Measurements from ENCODE around the gene ADAM12. TPM values are rescaled to one million over a fixed set of nuclear protein-coding genes. Genes with fewer than 3 reads are reported as not detected.
"Not testable (repeated sequence)": the region's sequence is repeated elsewhere in the genome, so short reads cannot be mapped to it uniquely, and the experiment has no call there.

ADAM12 gene
- total RNA-seq, 1 donor from 2014 or later: 14.4 TPM

GRCh38 chr10:125997586-125997985, 390.7 kb downstream of the ADAM12 start:
- no peak for DNase-seq (ENCODE audit: low read depth)

DNA sequence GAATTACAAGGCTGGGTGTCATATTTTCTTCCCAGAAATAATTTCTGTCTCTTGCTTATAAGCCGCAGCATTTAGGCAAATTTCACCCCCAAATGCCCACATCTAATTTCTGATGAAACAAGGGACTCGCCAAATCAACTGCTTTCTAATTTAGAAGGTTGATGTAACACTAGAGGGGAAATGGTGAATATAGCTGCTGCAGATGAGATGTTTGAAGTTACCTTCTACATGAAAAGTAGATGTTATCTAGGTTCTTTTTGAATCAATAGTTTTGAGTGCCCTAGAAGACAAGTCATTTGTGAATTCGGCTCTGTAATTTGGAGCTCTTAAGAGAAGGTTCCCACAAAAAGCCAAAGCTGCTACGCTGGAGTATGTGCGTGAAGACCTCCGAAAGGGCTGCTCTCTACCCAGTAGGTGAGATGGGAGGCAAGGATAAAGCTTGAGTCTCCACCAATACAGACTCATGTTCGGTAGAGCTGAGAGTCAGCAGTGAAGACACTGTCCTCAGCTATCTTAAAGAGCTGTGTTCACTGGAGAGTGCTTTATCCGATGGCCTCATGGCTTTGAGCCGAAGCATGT, 392.5 kb downstream of the ADAM12 start:
- DNase-seq (ENCODE audit: low read depth): no peak

GRCh38 chr10:125994601-125995000, 393.7 kb downstream of the ADAM12 start:
- no peak for DNase-seq (ENCODE audit: low read depth)

DNA sequence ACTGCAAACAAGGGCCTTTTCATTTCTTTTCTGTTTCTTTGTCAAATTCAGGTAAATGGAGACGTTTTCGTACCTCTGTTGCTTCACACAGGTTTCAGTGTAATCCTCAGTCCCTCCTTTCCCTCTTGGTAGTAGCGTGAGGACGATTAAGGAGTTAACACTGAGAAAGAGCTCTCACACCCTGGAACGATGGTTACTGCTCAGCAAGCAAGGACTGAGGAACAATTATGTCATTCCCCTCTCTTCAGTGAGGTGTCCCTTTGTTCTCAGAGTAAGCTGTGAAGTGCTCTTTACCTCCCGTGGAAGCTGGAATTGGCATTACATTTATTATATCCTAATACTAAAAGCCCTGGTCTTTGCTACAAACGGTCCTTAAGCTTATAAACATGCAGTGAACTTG, 396.0 kb downstream of the ADAM12 start:
- no peak for DNase-seq (ENCODE audit: low read depth)

DNA sequence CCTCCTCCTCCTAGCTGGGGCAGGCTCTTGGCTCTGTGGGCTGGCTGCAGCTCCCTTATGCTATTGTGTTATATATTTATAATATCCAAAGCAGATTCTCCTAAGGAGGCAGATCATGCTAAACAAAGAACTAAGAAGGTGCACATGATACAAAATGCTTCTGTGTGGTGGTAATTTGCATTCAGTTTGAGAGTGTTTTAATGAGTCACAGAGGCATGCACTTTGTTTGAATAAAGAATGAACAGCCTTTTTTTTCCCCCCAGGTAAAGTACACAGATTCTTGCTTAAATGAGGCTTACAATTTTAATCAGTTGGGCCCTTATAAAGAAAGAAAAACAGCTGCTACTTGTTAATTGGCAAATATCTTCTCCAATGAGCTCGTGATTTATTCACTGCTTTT, 396.9 kb downstream of the ADAM12 start:
- no peak for DNase-seq (ENCODE audit: low read depth)

- DNase-seq (ENCODE audit: low read depth): no peak
These were observed 397.3 kb downstream of the ADAM12 start for GRCh38 chr10:125990974-125991373.

DNA sequence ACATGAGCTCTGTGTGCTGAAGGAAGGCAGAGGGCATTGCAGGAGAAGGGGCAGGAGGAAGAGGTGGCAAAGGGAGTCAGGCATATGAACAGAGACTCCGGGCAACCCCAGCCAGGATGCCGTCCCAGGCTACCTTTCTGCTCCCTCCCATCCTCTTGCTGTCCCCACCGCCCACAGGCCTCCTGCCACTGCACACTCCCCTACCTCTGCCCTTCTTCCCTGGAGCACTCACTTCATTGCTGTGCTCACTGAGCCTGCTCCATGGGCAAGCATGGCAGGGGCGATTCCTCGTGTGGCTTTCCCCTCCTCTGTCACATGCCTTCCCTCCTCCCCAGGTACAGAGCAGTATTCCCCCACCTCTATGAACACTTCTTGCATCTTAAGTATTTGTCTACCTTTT, 398.5 kb downstream of the ADAM12 start:
- no peak for DNase-seq (ENCODE audit: low read depth)

- peak; percentile 33 for DNase-seq (ENCODE audit: low read depth)
These were observed 402.6 kb downstream of the ADAM12 start for GRCh38 chr10:125985557-125986240.

DNA sequence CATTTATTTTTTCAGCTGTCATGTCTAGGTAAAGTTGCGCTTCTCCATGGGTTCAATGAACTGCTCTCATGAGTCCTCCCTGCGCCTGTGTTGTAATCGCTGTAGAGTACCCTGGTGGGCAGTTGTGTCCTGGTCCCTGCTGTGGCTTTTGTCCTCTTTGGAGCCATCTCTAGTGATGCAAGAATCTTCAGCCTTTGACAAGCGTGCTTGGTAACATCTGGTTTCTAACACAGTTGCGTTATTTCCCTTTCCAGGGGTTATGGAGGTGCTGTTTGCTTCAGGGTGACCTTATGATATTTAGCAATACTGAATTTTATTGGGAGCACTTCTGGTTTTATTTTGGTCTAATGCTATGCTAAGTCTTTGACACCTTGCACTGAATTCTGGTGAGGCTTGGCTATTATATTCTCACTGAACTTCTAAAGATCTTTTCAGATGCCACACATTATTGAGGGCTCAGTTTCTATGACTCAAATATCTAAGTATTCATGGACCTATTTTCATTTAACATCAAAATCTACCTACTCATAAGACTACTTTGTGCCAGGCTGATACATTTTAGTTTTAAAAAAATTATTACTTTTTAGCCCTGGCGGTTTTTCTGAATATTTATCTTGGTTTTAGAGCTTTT, 403.3 kb downstream of the ADAM12 start:
- DNase-seq (ENCODE audit: low read depth): no peak

DNA sequence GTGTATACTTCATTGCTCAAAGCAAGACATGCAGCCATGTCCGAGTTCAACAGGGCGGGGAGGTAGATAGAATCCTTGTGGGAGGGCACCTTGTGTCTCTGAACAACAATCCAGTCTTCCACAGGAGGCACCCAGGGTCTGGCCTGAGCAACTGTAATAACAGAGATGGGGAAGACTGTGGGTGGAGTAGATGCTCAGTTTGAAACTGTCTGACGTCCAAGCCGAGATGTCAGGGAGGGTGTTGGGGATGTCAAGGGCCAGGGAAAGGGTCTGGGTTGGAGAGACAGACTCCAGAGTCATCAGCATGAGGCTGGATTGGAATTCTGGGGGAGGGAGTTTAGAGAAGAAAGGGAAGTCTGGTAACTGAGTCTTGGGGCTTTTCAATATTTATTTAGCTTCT, 403.9 kb downstream of the ADAM12 start:
- peak; percentile 16 for DNase-seq (ENCODE audit: low read depth)

- no peak for DNase-seq (ENCODE audit: low read depth)
These were observed 404.6 kb downstream of the ADAM12 start for GRCh38 chr10:125983656-125984055.

- no peak for DNase-seq (ENCODE audit: low read depth)
These were observed 405.1 kb downstream of the ADAM12 start for GRCh38 chr10:125983161-125983560.

DNA sequence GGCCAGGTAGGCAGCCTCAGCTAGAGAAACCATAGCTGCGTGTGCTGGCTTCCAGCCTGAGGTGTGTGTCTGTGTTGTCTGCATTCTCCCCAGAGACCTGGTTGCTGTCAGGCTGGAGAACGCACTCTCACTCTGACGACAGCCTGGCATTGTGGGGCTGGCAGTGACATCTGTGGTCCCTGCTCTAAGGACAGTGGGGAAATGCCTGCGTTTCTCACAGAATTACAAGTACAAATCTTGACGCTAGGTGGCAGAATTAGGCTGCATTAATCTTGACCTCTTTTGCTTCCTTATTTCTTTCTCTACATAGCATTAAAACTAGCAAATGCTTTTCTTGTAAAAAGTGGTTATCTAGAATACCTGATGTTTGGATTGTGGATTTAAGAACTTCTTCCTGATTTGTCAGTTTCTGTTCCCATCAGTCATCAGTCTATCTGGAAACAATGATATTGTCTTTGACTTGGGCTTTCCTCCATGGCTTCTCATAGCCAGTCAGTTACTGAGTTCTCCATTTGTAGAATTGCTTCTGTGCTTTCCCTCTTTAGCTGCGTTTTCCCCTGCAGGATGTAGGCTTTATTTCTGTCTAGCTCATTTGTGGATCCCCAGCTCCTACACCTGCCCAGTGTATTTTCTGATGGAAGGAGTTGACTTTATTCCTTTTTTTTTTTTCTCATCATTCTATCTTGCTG, 405.9 kb downstream of the ADAM12 start:
- DNase-seq (ENCODE audit: low read depth): peak; percentile 89

DNA sequence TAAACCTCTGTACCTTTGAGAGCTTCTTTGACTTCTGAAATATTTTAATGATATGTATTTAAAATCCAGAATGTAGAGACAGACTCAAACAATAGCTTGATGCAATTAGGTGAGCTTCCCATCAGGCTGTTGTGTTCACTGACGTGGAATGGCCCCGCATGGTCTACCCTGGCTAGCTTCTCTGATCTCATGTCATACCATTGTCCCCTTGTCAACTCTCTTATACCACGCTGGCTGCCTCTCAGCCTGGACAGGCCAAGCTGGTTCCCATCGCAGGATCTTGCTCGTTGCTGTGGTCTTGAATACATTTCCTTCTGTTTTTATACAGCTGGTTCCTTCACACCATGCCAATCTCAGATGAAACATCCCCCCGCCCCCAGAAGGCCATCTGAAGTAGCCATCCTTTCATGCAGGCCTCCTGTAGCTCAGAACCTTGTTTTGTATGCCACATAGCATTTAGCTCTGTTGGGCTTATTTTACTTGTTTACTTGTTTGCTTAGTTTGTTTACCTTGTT, 407.7 kb downstream of the ADAM12 start:
- peak; percentile 50 for DNase-seq (ENCODE audit: low read depth)

DNA sequence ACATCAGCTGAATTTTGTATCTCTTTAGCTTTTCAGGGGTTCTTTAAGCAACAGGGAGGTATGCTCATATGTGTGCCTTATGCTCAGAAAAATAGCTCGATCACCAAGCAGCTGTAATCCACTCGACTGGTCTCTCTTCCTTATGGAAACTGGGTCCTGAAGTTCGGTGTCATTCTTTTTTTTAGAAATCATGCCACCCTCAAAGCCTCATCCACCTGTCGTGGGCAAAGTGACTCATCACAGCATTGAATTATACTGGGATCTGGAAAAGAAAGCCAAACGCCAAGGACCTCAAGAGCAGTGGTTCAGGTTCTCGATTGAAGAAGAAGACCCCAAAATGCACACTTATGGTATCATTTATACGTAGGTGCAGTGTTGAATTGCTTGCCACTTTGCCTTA, 408.3 kb downstream of the ADAM12 start:
- DNase-seq (ENCODE audit: low read depth): peak; percentile 93

- DNase-seq (ENCODE audit: low read depth): no peak
These were observed 411.2 kb downstream of the ADAM12 start for GRCh38 chr10:125976960-125977605.

GRCh38 chr10:125970077-125970630, 418.1 kb downstream of the ADAM12 start:
- DNase-seq (ENCODE audit: low read depth): not testable (repeated sequence)

GRCh38 chr10:125967533-125967932, 420.7 kb downstream of the ADAM12 start:
- DNase-seq (ENCODE audit: low read depth): no peak

GRCh38 chr10:125964558-125964957, 423.7 kb downstream of the ADAM12 start:
- DNase-seq (ENCODE audit: low read depth): no peak
